Heart right ventricle (tissue), 16 donors: ENCODE data around the gene PRR19. TPM values are rescaled to one million over a fixed set of nuclear protein-coding genes. Genes with fewer than 3 reads are reported as not detected.

Experiments
- ATAC-seq, 8 donors: fragments of 200-7000 bp; cut with Tn5 transposase; one replicate each; pipeline ENCODE4 v1.9.1; 2020; ENCODE audit warnings: mild to moderate bottlenecking in 8 of 8, moderate library complexity in 8 of 8, moderate number of reproducible peaks in 1 of 8
- DNase-seq, 2 donors: peaks; one replicate each; pipeline ENCODE4 v3.0.0-alpha.2; 2020
- H3K27ac ChIP-seq, 10 donors: fragments of 200-600 bp; sonication (generic) in 2 of 10; one replicate each; pipeline versions ENCODE4 v1.5.0 to v1.8.0; 2020 to 2022; ENCODE audit warnings: mild to moderate bottlenecking in 3 of 10
- H3K27me3 ChIP-seq, 7 donors: fragments of 200-600 bp; one replicate each; pipeline ENCODE4 v1.8.0; 2021 to 2022; ENCODE audit warnings: mild to moderate bottlenecking in 2 of 7
- H3K36me3 ChIP-seq, 9 donors: fragments of 200-600 bp; sonication (generic) in 1 of 9; one replicate each; pipeline versions ENCODE4 v1.5.0 to v1.8.0; 2020 to 2022; ENCODE audit warnings: mild to moderate bottlenecking in 2 of 9
- H3K4me1 ChIP-seq, 9 donors: fragments of 200-600 bp; sonication (generic) in 1 of 9; one replicate each; pipeline versions ENCODE4 v1.5.0 to v1.8.0; 2020 to 2022; ENCODE audit warnings: mild to moderate bottlenecking in 4 of 9
- H3K4me3 ChIP-seq, 10 donors: fragments of 200-600 bp; sonication (generic) in 2 of 10; one replicate each; pipeline versions ENCODE4 v1.5.0 to v1.8.0; 2020 to 2022; ENCODE audit warnings: mild to moderate bottlenecking in 7 of 10, moderate library complexity in 2 of 10
- H3K9me3 ChIP-seq, 11 donors: fragments of 200-600 bp in 10 of 11; sonication (generic) in 2 of 11; one replicate each; pipeline versions ENCODE4 v1.5.0 to v1.8.0; 2013 to 2022; ENCODE audit warnings: mild to moderate bottlenecking in 2 of 11, control low read depth in 1 of 11, moderate library complexity in 1 of 11
- WGBS, 2 donors: extraction: QIAGEN DNeasy Blood & Tissue Kit; methylation state at CpG; one replicate each; pipeline ENCODE4 v1.1.7; 2013; ENCODE audit warnings: inconsistent platforms in 1 of 2; 5-methylcytosine and 5-hydroxymethylcytosine counted together
- intact Hi-C, 10 donors: fragments of 100-400 bp; cut with DNase I; formaldehyde crosslinking; loops; one replicate each; pipeline versions ENCODE4 v1.11.1 to v1.14.2; 2022
- long read RNA-seq, 3 donors: library from polyadenylated mRNA; unstranded; transcript quantifications; one replicate each; pipeline ENCODE4 v2.0.0, GENCODE V29; 2020 to 2021
- polyA plus RNA-seq, 2 donors: library from polyadenylated mRNA; stranded (reverse); fragments of 200-250 nt; gene quantifications; one replicate each; pipeline ENCODE4 v1.2.3, GENCODE V29; 2013
- total RNA-seq, 10 donors: library from RNA; stranded (reverse); fragmentation: NEBNext Ultra II Directional in 3 of 10; extraction: Animal tissue kit (Norgen Biotek cat#: 25700) in 3 of 10; gene quantifications; one replicate each; pipeline versions ENCODE4 v1.2.1 to v1.2.4, GENCODE V29; 2021 to 2023
- TF ChIP-seq, protein P1 (sequence below), 9 donors: fragments of 200-600 bp; sonication (generic) in 2 of 9; IDR thresholded peaks; one replicate each; pipeline versions ENCODE4 v1.5.0 to v1.8.0; 2021 to 2022; ENCODE audit warnings: antibody characterized with exemption in 9 of 9, mild to moderate bottlenecking in 5 of 9, moderate library complexity in 1 of 9
- donor health status: Arrhythmogenic right ventricular cardiomyopathy.
- donor health status: ischemic (EF 13 %, LVEDD 7.1; RV severe dilation, severe dysfunction).
- donor health status: healthy with polysubstance abuse.
- donor health status: DM: no; HTN: yes; CAD: no.
- donor health status: DM: no; HTN: no; CAD: no.
- donor health status: ischemic (EF 25% LVEDD 6.9; RV normal size, moderate dysfunction).
- donor health status: ischemic (EF 25% LVEDD 5.7; RV mildly dilated, moderate dysfunction).
- donor health status: healthy.
- donor health status: DM: yes; HTN: yes; CAD: no.
- donor health status: Ischemic cardiomyopathy.
- donor health status: ischemic (EF 35%, LVEDD 5.7; RV mildly dilated, moderate dysfunction).
- donor health status: nonischemic (EF 11% LVEDD 7.7; RV severe dilation, severe dysfunction).
- donor health status: DM: yes; HTN: yes; CAD: no.
- donor health status: PGD.
- donor health status: ischemic (EF 29% LVEDD 5.4; RV normal size, mild dysfunction).
- donor health status: nonischemic (EF 23%, LVEDD 6.1; RV moderate dilation, normal function).

PRR19 gene, protein sequence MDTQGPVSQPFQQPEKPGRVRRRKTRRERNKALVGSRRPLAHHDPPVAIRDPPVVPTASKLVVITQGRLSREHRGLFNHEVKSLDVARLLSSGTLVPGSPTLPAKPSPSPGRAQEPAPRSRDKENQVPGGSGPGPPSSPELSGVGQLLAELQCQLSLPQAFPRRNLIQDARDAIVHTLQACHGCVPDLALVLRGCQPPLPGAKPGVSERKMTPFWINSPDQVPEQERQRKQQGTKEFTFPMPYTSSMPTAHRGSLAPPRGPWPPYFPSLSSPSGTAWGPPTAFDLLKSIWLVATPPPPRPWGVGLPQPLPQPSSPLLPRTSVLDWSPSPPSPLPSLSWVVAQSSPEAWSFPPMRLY
- total RNA-seq (under 1 TPM in 4 of 10 donors, not detected in 6; 0.16 to 0.21 (median 0.19) TPM), polyA plus RNA-seq (under 1 TPM in 1 of 2 donors, not detected in 1; 0.16 TPM)
- long read RNA-seq, donor 1 = 0 reads
- long read RNA-seq, donor 2 = 0 reads
- long read RNA-seq, donor 3 = 0 reads

DNA sequence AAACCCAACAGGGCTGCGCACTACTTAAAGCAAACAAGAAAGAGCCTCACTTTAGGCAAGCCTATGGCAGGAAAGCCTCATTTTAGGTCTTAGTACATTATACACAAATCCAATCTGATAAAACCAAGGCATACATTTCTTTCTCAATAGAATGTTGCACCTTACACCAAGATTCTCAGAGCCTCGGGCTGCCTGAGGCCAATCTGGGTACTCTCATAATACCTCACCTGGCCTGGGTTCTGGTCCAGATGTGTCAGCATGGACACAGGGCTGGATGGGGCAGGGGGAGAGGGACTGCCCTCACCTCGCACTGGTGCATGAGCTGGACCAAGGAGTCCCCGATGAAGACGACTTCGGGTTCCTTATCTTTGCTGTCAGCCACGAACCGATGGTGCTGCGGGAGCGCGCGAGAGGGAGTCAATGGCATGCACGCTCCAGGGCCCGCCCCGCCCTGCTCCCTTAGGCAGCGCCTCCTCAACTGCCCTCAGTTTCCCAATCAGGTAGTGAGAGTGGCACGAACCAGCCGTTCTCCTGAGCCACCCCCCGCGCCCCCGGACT lies at the start of gene PRR19:
Gene PRR19, plus strand, starts transcription at position 487 of the 558 bp plus-strand sequence. CDS start 7,453 bp downstream, outside the sequence.
- 7 to 8% methylated on average over 21 of the region's 21 CpGs for WGBS, 2 donors
- Histone ChIP-seq H3K27me3 (no peaks in the 10 kb centered on the region), H3K36me3 (peaks cover 0 to 5% (median 0%) of the 10 kb centered on the region in 9 donors), H3K9me3 (no peaks in the 10 kb centered on the region), H3K4me3 (peak within 1 kb of the TSS; percentile 40 to 69 (median 60)), H3K27ac (peak within 1 kb of the TSS in 6 of 10 donors; percentile 25 to 66 (median 44)), H3K4me1 (peaks cover 0 to 18% (median 8%) of the 10 kb centered on the region in 9 donors)
- TF ChIP-seq, protein P1, sequence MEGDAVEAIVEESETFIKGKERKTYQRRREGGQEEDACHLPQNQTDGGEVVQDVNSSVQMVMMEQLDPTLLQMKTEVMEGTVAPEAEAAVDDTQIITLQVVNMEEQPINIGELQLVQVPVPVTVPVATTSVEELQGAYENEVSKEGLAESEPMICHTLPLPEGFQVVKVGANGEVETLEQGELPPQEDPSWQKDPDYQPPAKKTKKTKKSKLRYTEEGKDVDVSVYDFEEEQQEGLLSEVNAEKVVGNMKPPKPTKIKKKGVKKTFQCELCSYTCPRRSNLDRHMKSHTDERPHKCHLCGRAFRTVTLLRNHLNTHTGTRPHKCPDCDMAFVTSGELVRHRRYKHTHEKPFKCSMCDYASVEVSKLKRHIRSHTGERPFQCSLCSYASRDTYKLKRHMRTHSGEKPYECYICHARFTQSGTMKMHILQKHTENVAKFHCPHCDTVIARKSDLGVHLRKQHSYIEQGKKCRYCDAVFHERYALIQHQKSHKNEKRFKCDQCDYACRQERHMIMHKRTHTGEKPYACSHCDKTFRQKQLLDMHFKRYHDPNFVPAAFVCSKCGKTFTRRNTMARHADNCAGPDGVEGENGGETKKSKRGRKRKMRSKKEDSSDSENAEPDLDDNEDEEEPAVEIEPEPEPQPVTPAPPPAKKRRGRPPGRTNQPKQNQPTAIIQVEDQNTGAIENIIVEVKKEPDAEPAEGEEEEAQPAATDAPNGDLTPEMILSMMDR (IDR thresholded peaks at IDR 0.05) = no peak
- DNase-seq (no peak), ATAC-seq (peak in 5 of 8 donors; percentile 1 to 33 (median 5))
- intact Hi-C loops = no loop called here

DNA sequence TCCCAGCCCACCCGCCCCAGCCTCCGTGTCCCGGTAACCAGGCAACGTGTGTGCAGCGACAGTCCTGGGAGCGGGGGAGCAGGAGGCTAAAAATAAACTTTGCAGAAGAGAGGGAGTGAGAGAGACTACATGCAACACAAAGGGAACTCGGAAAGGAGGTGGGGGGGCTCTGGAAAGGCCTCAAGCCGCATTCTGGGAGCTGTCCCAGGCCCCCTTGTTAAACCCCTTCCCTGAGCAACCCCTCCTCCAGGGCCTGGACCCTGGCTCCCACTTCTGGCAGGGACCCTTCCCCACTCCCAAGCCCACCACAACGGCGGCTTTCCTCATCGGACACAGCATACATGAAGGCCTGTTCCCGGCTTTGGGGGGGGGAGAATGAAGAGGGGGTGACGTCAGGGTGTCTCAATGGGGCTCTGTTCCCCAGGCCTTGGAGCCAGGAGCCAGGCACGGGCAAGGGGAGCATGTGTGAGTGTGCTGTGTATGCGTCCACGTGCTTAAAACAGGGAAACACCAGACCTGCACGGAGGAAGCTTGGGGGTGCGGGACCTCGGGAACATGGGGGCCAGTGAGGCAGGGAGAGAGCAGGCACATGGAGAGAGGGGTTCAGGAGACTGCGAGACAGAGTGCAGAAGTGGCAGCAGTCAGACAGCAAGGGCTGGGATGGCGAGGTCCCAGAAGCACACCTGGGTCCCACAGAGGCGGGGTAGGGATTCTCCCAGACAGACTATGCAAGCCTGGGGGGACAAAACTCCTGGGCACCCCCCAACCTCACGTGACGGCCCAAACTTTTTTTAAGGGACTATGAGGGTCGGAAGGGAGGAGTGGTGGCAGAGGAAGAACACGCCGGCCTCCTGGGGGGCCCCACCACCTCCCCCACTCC lies 49.3 kb upstream of the PRR19 start:
- TF ChIP-seq, protein P1 (IDR thresholded peaks at IDR 0.05) = no peak
- 1 to 2% methylated on average over 27 of the region's 27 CpGs for WGBS, 2 donors
- Histone ChIP-seq H3K4me1 (peaks cover 28 to 74% (median 58%) of the 10 kb centered on the region in 9 donors), H3K27ac (peak overlapping the region; percentile 96 to 100 (median 98)), H3K4me3 (peak overlapping the region; percentile 73 to 100 (median 98)), H3K9me3 (no peaks in the 10 kb centered on the region), H3K36me3 (peaks cover 0 to 28% (median 7%) of the 10 kb centered on the region in 9 donors), H3K27me3 (no peaks in the 10 kb centered on the region)
- intact Hi-C loops = no loop called here
- ATAC-seq (peak in 6 of 8 donors; percentile 2 to 27 (median 16)), DNase-seq (peak; percentile 42 to 58)

DNA sequence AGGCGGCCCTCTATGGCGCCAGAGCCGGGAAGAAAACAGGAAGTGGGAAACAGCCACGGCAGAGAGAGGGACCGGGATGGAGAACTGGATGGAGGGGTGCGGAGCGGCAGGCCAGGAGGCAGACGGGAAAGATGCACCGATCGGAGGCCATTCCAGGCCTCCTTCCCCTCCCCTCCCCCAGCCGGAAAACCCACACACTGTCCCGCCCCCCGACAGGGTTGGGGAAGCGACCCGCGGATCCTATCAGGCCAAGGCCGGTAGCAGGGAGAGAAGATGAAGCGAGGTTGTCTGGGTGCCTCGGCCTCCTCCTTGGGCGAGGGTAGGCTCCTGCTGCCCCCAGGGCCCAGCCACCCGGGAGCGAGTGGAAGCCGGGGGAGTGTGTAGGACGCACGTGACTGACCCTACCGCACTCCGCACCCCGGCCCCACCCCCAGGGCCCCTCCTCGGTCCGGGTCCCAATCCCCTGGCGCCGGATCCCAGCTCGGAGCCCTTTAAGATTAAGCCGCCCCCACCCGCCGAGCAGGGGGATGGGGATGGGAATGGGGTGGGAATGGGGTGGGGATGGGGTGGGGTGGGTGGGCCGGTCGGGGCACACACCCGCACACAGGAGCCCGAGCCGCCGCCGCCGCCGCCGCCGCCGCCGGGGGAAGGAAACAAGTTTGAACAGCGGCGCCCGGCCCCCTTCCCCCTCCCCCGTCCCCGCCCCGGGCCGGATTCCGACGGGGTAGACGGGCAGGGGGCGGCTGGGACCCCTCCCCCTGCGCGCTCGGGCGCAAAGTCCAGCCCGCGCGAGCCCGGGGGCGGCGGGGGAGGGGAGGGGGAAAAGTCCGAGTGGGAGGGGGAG lies 48.5 kb upstream of the PRR19 start:
- Histone ChIP-seq H3K4me3 (peak overlapping the region; percentile 73 to 100 (median 98)), H3K27me3 (no peaks in the 10 kb centered on the region), H3K9me3 (no peaks in the 10 kb centered on the region), H3K27ac (peak overlapping the region; percentile 96 to 100 (median 98)), H3K36me3 (peaks cover 0 to 20% (median 7%) of the 10 kb centered on the region in 9 donors), H3K4me1 (peaks cover 28 to 68% (median 55%) of the 10 kb centered on the region in 9 donors)
- DNase-seq (peak; percentile 66 to 68), ATAC-seq (peak; percentile 1 to 24 (median 4))
- TF ChIP-seq, protein P1 (IDR thresholded peaks at IDR 0.05) = no peak
- WGBS, 2 donors = 0 to 1% methylated on average over 40 to 68 of the region's 71 CpGs
- intact Hi-C loops = loop anchor here in 4 of 10 donors (1.0 to 2.0 kb wide), 2 partner anchors 15 to 16 kb away; partner anchors contain the start of gene CIC (in 4 of the 4)
